Activated B cell treated with CpG ODN at 0.5 μM for 24 hours (primary cell): ENCODE results near the gene GPR156. TPM values are rescaled to one million over a fixed set of nuclear protein-coding genes. Genes with fewer than 3 reads are reported as not detected.

Experiments
- ATAC-seq: fragments of 200-7000 bp; cut with Tn5 transposase; one replicate; pipeline ENCODE4 v1.10.0; 2021; ENCODE audit warnings: low read depth, mild to moderate bottlenecking, moderate library complexity
- CTCF ChIA-PET: fragments of 350-600 bp; sonication (Branson Sonifier 250); formaldehyde crosslinking; loops from one replicate; lab custom pipeline; 2021; ENCODE audit warnings: antibody characterized with exemption; lab: Charles Lee
- POLR2A ChIA-PET: fragments of 350-600 bp; sonication (Branson Sonifier 250); formaldehyde crosslinking; loops from one replicate; lab custom pipeline; 2021; ENCODE audit warnings: antibody characterized with exemption; lab: Charles Lee
- DNase-seq: peaks from one replicate; pipeline ENCODE4 v3.0.0; 2022
- H3K27ac Mint-ChIP-seq: one replicate; pipeline ENCODE4 v1.8.0; 2020; ENCODE audit warnings: mixed read lengths
- H3K27me3 Mint-ChIP-seq: one replicate; pipeline ENCODE4 v1.8.0; 2021; ENCODE audit warnings: mixed read lengths
- H3K36me3 Mint-ChIP-seq: one replicate; pipeline ENCODE4 v1.8.0; 2021; ENCODE audit warnings: low read depth, mixed read lengths
- H3K4me1 Mint-ChIP-seq: one replicate; pipeline ENCODE4 v1.8.0; 2021; ENCODE audit warnings: mixed read lengths
- H3K4me3 Mint-ChIP-seq: one replicate; pipeline ENCODE4 v1.8.0; 2020; ENCODE audit warnings: mild to moderate bottlenecking, mixed read lengths
- H3K9me3 Mint-ChIP-seq: one replicate; pipeline ENCODE4 v1.8.0; 2020; ENCODE audit warnings: mixed read lengths
- intact Hi-C: fragments of 100-400 bp; cut with micrococcal nuclease; formaldehyde crosslinking; loops from one replicate; pipeline ENCODE4 v1.15.1; 2024
- total RNA-seq: library from RNA; stranded (reverse); gene quantifications from 2 replicates; pipeline ENCODE4 v1.2.3, GENCODE V29; 2022
- TF ChIP-seq, protein P1 (sequence below): fragments of 200-600 bp; IDR thresholded peaks from one replicate; pipeline ENCODE4 v1.8.0; 2022; ENCODE audit warnings: antibody characterized with exemption, mild to moderate bottlenecking

GPR156 gene
- total RNA-seq, 1 donor from 2014 or later: 0.24 TPM

DNA sequence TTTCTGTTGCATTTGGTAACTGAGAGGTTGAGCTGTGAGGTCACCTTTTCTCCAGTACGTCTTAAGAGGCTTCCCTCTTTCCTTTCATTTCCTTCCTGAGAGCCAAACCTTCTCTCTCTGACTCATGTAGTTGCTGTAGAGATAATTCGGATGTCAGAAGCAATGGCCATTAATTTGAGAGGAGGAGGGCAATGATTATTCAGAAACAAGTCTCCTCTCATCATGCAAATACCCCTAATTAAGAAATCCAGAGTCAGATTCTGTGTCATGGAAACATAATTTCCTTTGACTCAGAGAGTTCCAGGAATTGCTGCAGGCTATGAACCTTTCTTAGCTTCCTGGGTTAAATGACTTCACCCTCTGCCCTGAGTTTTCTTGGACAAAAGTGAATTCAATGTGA, 131.7 kb downstream of the GPR156 start:
- TF ChIP-seq, protein P1, sequence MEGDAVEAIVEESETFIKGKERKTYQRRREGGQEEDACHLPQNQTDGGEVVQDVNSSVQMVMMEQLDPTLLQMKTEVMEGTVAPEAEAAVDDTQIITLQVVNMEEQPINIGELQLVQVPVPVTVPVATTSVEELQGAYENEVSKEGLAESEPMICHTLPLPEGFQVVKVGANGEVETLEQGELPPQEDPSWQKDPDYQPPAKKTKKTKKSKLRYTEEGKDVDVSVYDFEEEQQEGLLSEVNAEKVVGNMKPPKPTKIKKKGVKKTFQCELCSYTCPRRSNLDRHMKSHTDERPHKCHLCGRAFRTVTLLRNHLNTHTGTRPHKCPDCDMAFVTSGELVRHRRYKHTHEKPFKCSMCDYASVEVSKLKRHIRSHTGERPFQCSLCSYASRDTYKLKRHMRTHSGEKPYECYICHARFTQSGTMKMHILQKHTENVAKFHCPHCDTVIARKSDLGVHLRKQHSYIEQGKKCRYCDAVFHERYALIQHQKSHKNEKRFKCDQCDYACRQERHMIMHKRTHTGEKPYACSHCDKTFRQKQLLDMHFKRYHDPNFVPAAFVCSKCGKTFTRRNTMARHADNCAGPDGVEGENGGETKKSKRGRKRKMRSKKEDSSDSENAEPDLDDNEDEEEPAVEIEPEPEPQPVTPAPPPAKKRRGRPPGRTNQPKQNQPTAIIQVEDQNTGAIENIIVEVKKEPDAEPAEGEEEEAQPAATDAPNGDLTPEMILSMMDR: no peak
- Mint-ChIP-seq H3K4me1 (no peaks in the 10 kb centered on the region), H3K4me3 (no peak overlapping the region), H3K36me3 (peaks cover 3% of the 10 kb centered on the region), H3K27ac (no peak overlapping the region), H3K27me3 (no peaks in the 10 kb centered on the region), H3K9me3 (peaks cover 11% of the 10 kb centered on the region)
- CTCF ChIA-PET: no interaction called here
- intact Hi-C loops: no loop called here
- ATAC-seq (no peak), DNase-seq (no peak)
- POLR2A ChIA-PET: no interaction called here

DNA sequence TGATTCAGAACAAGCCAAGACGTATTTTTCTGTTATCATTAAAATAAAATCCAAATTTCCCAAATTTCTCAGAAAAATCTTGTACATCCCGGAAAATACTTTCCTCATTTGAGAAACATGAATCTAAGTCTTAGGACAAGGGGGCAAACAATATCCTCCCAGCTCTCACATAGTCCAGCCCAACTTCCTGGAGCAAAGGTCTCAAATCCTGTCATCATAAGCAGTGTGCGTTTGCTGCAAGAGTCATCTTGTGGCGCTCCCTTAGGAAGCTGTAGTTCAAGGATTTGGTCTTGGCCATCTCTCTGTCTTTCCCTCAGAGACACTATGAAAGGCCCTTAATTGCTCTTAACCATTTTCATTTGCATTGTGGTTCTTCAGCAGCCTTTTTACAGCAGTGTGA, 133.2 kb downstream of the GPR156 start:
- ATAC-seq: no peak
- DNase-seq: no peak
- peaks cover 11% of the 10 kb centered on the region for H3K9me3 Mint-ChIP-seq
- CTCF ChIA-PET: no interaction called here
- intact Hi-C loops: no loop called here
- POLR2A ChIA-PET: no interaction called here
- H3K4me3 Mint-ChIP-seq: no peak overlapping the region
- H3K27ac Mint-ChIP-seq: no peak overlapping the region
- no peaks in the 10 kb centered on the region for H3K4me1 Mint-ChIP-seq
- peaks cover 3% of the 10 kb centered on the region for H3K36me3 Mint-ChIP-seq
- TF ChIP-seq, protein P1: no peak
- no peaks in the 10 kb centered on the region for H3K27me3 Mint-ChIP-seq

DNA sequence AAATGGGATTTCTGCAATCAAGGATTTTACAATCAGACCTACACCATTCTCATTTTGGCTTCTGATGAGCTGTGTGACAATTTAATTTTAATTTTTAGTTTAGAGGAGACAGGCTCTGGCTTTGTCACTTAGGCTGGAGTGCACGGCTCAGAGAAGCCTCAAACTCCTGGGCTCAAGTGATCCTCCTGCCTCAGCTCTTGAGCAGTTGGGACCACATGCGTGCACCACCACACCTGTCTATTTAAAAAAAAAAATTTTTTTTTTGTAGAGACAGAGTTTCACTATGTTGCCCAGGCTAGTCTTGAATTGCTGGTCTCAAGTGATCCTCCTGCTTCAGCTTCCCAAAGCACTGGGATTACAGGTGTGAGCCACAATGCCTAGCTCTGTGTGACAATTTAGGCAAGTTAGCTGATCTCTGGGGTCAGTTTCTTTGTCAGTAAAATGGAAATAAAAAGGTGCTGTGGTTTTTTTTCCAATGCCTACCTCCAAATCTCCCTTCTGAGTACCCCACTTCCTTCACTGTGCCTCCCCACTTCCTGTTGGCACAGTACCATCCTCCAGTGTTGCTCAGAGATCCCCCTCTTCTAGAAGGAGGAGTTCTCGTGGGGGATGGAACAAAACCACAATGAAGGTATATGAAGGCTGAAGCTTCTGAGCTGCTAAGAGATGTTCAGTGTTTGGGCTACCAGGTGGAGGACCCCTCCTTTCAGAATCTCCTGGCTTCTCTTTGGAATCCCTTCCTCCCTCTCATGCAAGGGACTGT, 136.7 kb downstream of the GPR156 start:
- no peak for ATAC-seq
- H3K27ac Mint-ChIP-seq: no peak overlapping the region
- CTCF ChIA-PET: interaction anchor here (1.0 to 4.3 kb wide), 8 partner anchors 82 to 1264 kb away, joined by 3 to 117 read pairs (median 4); no protein-coding TSS in a partner anchor
- intact Hi-C loops: no loop called here
- TF ChIP-seq, protein P1: no peak
- no peaks in the 10 kb centered on the region for H3K27me3 Mint-ChIP-seq
- no peaks in the 10 kb centered on the region for H3K36me3 Mint-ChIP-seq
- H3K4me3 Mint-ChIP-seq: no peak overlapping the region
- H3K4me1 Mint-ChIP-seq: no peaks in the 10 kb centered on the region
- no peak for DNase-seq
- H3K9me3 Mint-ChIP-seq: no peaks in the 10 kb centered on the region
- POLR2A ChIA-PET: interaction anchor here (0.5 kb wide), 1 partner anchor 302 kb away, joined by 3 read pairs; no protein-coding TSS in a partner anchor

DNA sequence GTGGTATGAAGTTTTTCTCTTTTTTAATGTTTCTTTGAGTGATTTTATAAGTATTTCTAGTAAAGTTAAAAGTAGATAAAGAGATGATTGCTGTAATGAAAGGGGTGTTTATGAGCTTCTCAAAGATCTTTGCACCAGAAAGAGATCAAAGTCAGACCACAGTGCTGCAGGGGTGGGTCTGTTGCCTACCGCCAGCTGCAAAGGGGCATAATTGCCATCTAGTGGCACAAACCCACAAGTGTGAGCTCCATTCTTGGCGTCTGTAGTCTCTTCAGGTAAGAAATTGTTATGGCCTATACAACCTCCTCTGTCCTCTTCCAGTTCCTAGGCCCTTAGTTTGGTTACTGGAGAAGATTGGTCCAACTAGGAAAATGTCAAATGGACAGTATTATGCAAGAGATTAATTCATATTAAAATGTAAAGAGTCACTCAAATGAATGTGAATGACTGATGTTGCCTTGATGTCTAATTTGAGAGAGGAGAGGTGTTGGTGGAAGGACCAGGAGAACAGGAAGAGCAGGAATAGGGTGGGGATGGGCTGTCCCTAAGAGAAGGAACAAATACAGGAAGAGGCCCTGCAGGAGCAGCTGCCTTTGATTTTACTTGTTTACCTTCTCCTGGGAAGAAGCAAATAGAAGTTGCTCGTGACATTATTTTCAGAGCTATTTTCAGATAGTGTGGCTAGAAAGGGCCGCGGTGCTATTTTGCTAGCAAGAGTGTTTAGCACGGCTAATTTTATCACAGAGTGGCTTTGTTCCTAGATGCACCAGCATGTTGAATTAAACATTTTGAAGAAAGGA, 137.8 kb downstream of the GPR156 start:
- ChIA-PET CTCF (interaction anchor here (0.6 to 4.3 kb wide), 19 partner anchors 17 to 1265 kb away, joined by 3 to 117 read pairs (median 3); no protein-coding TSS in a partner anchor), POLR2A (interaction anchor here (0.6 to 1.0 kb wide), 2 partner anchors 53 to 254 kb away, joined by 3 to 4 read pairs; partner anchors contain the start of gene GSK3B)
- intact Hi-C loops: loop anchor here (1.0 to 2.0 kb wide), 3 partner anchors 255 to 1266 kb away; no protein-coding TSS in a partner anchor
- peak; percentile 56 for ATAC-seq
- no peaks in the 10 kb centered on the region for H3K9me3 Mint-ChIP-seq
- H3K27ac Mint-ChIP-seq: no peak overlapping the region
- H3K36me3 Mint-ChIP-seq: no peaks in the 10 kb centered on the region
- TF ChIP-seq, protein P1: no peak
- DNase-seq: no peak
- H3K4me3 Mint-ChIP-seq: no peak overlapping the region
- no peaks in the 10 kb centered on the region for H3K27me3 Mint-ChIP-seq
- no peaks in the 10 kb centered on the region for H3K4me1 Mint-ChIP-seq
